Lung (tissue), 12 donors: ENCODE measurements around the gene UGT1A3. TPM values are rescaled to one million over a fixed set of nuclear protein-coding genes. Genes with fewer than 3 reads are reported as not detected.

Source experiments
- ATAC-seq: fragments of 200-7000 bp; cut with Tn5 transposase; one replicate; pipeline ENCODE4 v1.9.1; 2020; ENCODE audit warnings: moderate number of reproducible peaks; ENCODE audit not compliant: insufficient read depth, low FRiP score
- DNase-seq, 3 donors: peaks; one replicate each; pipeline ENCODE4 v3.0.0-alpha.2; 2013 to 2017
- H3K27ac ChIP-seq, 2 donors: one replicate each; pipeline ENCODE4 v1.5.1; 2013; ENCODE audit warnings: mild to moderate bottlenecking in 2 of 2, moderate library complexity in 2 of 2, control low read depth in 1 of 2, inconsistent platforms in 1 of 2, low read depth in 1 of 2, low read length in 1 of 2
- H3K27me3 ChIP-seq, 3 donors: one replicate each; pipeline ENCODE4 v1.5.1; 2013; ENCODE audit warnings: low read length in 2 of 3; ENCODE audit not compliant: control insufficient read depth in 3 of 3, insufficient read depth in 3 of 3
- H3K36me3 ChIP-seq, 4 donors: one replicate each; pipeline ENCODE4 v1.5.1; 2013; ENCODE audit warnings: low read length in 4 of 4, mild to moderate bottlenecking in 1 of 4, moderate library complexity in 1 of 4; ENCODE audit not compliant: control insufficient read depth in 4 of 4, insufficient read depth in 4 of 4
- H3K4me1 ChIP-seq, 5 donors: one replicate each; pipeline ENCODE4 v1.5.1; 2013; ENCODE audit warnings: low read length in 5 of 5, mild to moderate bottlenecking in 2 of 5, moderate library complexity in 1 of 5; ENCODE audit not compliant: control insufficient read depth in 5 of 5, insufficient read depth in 5 of 5
- H3K4me3 ChIP-seq: one replicate; pipeline ENCODE4 v1.5.1; 2013; ENCODE audit warnings: mild to moderate bottlenecking, control low read depth, moderate library complexity
- H3K9ac ChIP-seq, 2 donors: one replicate each; pipeline ENCODE4 v1.5.1; 2013; ENCODE audit warnings: low read length in 2 of 2, control low read depth in 1 of 2; ENCODE audit not compliant: insufficient read depth in 1 of 2
- H3K9me3 ChIP-seq, 4 donors: one replicate each; pipeline ENCODE4 v1.5.1; 2013; ENCODE audit warnings: low read length in 3 of 4, mild to moderate bottlenecking in 1 of 4, moderate library complexity in 1 of 4; ENCODE audit not compliant: control insufficient read depth in 4 of 4, insufficient read depth in 3 of 4
- WGBS, 2 donors: extraction: QIAGEN DNeasy Blood & Tissue Kit; methylation state at CpG; one replicate each; pipeline ENCODE4 v1.1.7; 2013; 5-methylcytosine and 5-hydroxymethylcytosine counted together
- polyA plus RNA-seq, 2 donors: library from polyadenylated mRNA; stranded (reverse); fragments of 200-250 nt; gene quantifications; one replicate each; pipeline ENCODE4 v1.2.1, GENCODE V29; 2013
- total RNA-seq, 2 donors: library from RNA; depleted of rRNA in 1 of 2; stranded (reverse); fragments of >200 nt in 1 of 2; gene quantifications; one replicate each; pipeline ENCODE4 v1.2.1, GENCODE V29; 2014 to 2021
- TF ChIP-seq, protein P1 (sequence below): IDR thresholded peaks from 2 replicates; pipeline ENCODE4 v1.5.1; 2012; ENCODE audit warnings: mild to moderate bottlenecking; ENCODE audit errors: control extremely low read depth, extremely low read depth
- donor health status: control.
- donor health status: control.
- donor health status: Bipolar disorder and iron deficiency.
- donor health status: healthy.
- donor health status: DM: yes; HTN: yes; CAD: no.

Gene UGT1A3
- total and polyA plus RNA-seq, 4 donors, result not detected

DNA sequence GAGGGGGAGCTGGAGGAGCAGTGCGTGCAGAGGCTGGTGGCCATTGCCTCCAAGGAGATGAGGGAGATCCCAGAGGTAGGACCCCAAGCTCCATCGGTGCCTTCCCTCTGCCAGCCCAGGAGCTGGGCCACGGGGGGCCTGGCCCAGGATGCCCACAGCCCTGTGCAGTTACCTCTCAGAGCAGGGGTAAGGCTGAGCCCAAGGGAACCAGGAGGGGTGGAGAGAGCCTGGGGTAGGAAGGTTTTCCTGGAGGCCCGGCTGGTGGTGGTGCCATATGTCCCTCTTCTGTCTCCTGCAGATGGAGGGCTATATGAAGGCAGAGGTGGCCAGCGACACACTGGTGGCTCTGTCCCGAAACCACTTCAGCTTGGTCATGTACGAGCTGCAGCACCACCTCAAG, 60.7 kb downstream of the UGT1A3 start:
- no peaks in the 10 kb centered on the region for H3K4me1 ChIP-seq
- TF ChIP-seq, protein P1, sequence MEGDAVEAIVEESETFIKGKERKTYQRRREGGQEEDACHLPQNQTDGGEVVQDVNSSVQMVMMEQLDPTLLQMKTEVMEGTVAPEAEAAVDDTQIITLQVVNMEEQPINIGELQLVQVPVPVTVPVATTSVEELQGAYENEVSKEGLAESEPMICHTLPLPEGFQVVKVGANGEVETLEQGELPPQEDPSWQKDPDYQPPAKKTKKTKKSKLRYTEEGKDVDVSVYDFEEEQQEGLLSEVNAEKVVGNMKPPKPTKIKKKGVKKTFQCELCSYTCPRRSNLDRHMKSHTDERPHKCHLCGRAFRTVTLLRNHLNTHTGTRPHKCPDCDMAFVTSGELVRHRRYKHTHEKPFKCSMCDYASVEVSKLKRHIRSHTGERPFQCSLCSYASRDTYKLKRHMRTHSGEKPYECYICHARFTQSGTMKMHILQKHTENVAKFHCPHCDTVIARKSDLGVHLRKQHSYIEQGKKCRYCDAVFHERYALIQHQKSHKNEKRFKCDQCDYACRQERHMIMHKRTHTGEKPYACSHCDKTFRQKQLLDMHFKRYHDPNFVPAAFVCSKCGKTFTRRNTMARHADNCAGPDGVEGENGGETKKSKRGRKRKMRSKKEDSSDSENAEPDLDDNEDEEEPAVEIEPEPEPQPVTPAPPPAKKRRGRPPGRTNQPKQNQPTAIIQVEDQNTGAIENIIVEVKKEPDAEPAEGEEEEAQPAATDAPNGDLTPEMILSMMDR, result no peak

GRCh38 chr2:233791151-233791882, 62.5 kb downstream of the UGT1A3 start:
- TF ChIP-seq, protein P1, result no peak
- Histone ChIP-seq H3K9ac (no peak overlapping the region), H3K27ac (no peak overlapping the region), H3K36me3 (no peaks in the 10 kb centered on the region), H3K9me3 (no peaks in the 10 kb centered on the region), H3K27me3 (no peaks in the 10 kb centered on the region), H3K4me3 (no peak overlapping the region), H3K4me1 (no peaks in the 10 kb centered on the region)
- DNase-seq (no peak), ATAC-seq (no peak)
- WGBS, 2 donors, result 85 to 89% methylated on average over 18 of the region's 18 CpGs

More for the DNA sequence above, 60.7 kb downstream of the UGT1A3 start:
- WGBS, 2 donors, result 90 to 95% methylated on average over 7 of the region's 7 CpGs
- H3K27me3 ChIP-seq, result no peaks in the 10 kb centered on the region
- H3K27ac ChIP-seq, result no peak overlapping the region
- no peaks in the 10 kb centered on the region for H3K36me3 ChIP-seq
- DNase-seq (no peak), ATAC-seq (no peak)
- H3K9me3 ChIP-seq, result no peaks in the 10 kb centered on the region
- H3K9ac ChIP-seq, result no peak overlapping the region
- H3K4me3 ChIP-seq, result no peak overlapping the region

DNA sequence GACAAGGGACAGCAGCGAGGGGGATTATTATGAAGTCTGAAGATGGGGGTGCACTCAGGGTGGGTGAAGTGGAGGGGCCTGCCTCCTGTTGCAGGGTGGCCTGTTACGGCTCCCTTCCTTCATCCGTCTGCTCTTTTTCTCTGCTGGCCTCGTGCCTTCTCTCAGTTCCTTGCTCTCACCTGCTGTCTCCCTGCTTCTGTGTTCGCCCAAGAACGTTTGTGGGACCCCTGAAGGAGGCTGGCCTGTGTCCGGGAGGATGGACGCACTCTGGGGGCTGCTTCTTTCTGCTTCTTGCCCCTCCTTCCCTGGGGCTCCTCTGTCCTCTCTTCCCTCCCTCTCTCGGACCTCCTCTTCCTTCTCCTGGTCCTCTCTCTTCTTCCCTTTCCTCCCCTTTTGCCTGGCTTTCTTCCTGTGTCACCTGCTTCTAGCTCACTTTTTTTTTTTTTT, 63.1 kb downstream of the UGT1A3 start:
- 84 to 88% methylated on average over 9 of the region's 9 CpGs for WGBS, 2 donors
- no peaks in the 10 kb centered on the region for H3K4me1 ChIP-seq
- DNase-seq (no peak), ATAC-seq (no peak)
- TF ChIP-seq, protein P1, result no peak
- no peaks in the 10 kb centered on the region for H3K36me3 ChIP-seq
- H3K9ac ChIP-seq, result no peak overlapping the region
- no peaks in the 10 kb centered on the region for H3K9me3 ChIP-seq
- H3K27me3 ChIP-seq, result no peaks in the 10 kb centered on the region
- H3K27ac ChIP-seq, result no peak overlapping the region
- H3K4me3 ChIP-seq, result no peak overlapping the region
